GM18907 (cell line): ENCODE results near the gene SLC24A4.

Source experiments
- ATAC-seq: cut with Tn5 transposase; IDR thresholded peaks from one replicate; pipeline ENCODE4 v1.9.1; 2021; ENCODE audit warnings: mild to moderate bottlenecking, moderate library complexity; ENCODE audit not compliant: unreplicated experiment

Gene SLC24A4

DNA sequence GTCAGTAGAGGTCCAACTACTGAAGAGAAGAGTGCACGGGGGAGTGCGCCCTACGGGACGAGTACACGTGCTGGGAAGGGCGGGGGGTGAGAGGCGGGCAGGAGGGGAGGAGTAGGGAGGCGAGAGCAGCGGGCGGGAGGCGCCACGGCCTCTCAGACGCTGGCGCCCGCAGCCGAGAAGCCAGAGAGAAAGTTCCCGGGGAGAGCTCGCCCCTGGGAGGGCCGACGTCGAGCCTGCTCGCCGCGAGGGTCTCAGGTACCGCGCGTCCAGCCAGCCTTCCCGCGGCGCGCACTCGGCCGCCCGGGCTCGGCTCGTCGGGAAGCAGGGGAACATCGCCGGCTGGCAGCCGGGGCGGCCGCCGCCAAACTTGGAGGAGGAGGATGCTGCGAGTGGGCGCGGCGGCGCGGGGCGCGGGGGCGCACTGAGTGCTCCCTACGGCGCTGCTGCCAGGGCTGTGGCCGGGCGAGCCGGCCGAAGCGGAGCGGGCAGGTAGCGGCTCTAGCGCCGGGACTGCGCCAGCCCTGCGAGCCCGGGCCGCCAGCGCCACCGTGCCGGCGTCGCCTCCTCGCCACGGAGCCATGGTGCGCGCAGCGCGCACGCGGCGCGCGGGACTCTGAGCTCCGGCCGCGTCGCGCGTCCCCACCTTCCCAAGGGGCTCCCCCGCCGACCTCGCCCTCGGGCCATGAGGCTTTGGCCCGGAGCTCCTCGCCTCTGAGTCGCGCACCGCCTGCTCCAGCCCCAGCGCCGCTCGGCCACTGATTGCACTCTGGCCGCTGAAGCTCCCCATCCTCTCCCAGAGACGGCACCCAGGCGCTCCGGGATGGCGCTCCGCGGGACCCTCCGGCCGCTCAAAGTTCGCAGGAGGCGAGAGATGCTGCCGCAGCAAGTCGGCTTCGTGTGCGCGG is at the start of gene SLC24A4:
TSS of gene SLC24A4 (plus strand) at position 155 of the 905 bp plus-strand sequence. CDS start at position 821, 666 bp downstream.
- ATAC-seq: no peak

DNA sequence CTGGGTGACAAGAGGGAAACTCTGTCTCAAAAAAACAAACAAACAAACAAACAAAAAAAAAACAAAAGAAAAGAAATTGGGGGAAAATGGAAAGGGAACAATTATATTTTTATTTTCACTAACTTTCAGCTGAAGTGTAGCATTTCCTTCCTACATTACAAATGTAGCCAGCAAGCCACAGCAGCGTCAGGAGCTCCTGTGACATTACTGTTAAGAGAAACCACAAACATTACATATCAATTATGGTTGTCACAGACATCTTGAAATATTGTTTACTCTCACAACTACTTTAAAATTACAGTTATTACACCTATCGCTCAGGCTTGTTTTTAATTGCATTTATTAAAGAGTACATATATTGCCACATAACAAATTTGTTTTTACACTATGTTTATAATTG is 49.8 kb upstream of the SLC24A4 start:
- no peak for ATAC-seq

DNA sequence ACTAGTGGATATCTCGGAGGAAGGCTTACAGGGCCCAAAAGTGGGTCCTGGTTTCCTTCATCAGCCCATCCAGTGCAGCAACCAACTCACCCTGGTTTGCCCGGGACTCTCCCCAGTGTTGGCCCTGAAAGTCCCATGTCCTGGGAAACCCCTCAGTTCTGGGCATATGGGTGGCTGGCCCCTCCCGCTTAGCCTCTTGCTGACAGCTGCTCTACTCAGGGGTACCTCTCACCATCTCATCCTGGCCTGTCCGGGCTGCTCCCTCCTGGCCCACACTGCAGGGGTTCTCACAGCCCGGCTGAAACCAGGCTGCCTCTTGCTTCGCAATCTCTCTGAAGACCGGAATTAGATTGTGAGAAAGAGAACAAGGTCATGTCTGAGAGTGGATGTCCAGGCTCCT is 48.9 kb upstream of the SLC24A4 start:
- peak; percentile 54 for ATAC-seq

DNA sequence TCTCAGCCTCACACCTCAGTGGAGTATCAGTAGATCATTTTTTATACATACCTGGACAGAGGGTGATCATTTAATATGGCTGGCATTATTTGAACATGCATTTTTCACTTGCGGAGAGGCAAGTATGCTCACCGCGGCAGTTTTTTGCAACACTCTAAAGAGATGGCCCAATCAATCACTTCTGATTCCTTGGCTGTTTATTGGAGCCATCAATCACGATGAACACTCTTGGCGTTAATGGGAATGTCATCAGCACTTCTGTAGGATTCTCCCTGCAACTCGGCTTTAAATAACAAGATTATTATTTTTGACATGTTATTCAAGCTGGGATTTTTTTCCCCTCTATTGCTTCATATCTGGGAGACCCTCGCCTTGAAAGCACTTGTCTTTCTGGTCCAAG is 46.9 kb upstream of the SLC24A4 start:
- ATAC-seq: no peak

DNA sequence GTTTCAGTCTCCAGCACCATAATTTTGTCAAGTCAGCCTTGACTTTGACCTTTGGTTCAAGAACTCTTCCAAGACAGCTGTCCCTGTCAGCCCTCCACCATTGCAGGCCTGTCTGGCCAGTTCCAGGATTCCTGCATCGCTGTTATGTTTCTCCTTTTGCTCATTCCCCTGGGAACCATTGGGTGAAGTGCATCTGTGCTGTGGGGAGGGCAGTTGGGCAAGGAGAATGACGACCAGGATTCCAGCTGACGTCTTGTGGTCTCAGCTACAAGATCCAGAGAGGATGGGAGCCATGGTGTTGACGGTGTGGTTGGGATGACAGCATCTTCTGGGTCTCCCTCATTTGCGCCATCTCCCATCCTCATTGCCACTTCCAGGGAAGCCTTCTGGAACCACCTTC is 45.9 kb upstream of the SLC24A4 start:
- ATAC-seq: no peak

GRCh38 chr14:92280554-92281262 is 42.3 kb upstream of the SLC24A4 start:
- no peak for ATAC-seq

DNA sequence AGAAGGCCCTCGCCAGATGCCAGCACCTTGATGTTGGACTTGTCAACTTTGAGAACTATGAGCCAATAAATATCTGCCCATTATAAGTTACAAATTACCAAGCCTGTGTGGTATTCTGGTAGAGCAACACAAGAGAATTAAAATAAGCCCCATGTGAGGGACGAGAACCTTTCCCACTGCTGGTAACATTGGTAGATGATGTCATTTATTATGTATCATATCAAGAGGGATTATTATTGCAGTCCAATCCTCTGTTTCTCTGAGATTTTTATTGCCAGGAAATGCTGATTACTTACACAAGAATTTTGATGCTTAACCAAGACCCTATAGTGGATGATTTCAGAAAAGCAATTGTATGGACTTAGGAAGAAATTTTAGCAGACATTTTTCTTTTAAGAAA is 40.3 kb upstream of the SLC24A4 start:
- ATAC-seq: no peak

GRCh38 chr14:92285311-92285710 is 37.7 kb upstream of the SLC24A4 start:
- no peak for ATAC-seq

DNA sequence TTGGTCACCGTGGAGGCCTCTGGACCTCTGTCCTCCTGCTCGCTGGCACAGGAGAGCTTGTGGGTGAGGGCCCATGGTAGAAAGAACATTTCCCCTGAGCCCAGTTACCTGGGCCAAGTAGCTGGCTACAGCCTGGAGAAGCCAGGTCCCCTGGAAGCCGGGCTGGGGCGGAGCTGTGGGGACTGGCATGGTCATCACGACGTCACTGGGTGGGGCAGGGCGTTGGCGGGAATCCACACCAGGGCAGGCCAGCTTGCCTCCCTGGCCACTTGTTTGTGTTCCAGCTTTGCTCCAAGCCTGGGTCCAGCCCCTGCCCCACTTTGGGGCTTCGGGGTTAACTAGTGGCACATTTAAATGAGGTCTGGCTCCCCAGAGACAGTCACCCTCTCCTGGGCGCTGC is 35.0 kb upstream of the SLC24A4 start:
- ATAC-seq: no peak

- no peak for ATAC-seq
Measured at GRCh38 chr14:92288994-92289660, 33.8 kb upstream of the SLC24A4 start.

- no peak for ATAC-seq
Measured at GRCh38 chr14:92292673-92293072, 30.3 kb upstream of the SLC24A4 start.

- no peak for ATAC-seq
Measured at GRCh38 chr14:92294506-92294905, 28.5 kb upstream of the SLC24A4 start.

- no peak for ATAC-seq
Measured at GRCh38 chr14:92297818-92298595, 25.0 kb upstream of the SLC24A4 start.

GRCh38 chr14:92302481-92302880 is 20.5 kb upstream of the SLC24A4 start:
- no peak for ATAC-seq

DNA sequence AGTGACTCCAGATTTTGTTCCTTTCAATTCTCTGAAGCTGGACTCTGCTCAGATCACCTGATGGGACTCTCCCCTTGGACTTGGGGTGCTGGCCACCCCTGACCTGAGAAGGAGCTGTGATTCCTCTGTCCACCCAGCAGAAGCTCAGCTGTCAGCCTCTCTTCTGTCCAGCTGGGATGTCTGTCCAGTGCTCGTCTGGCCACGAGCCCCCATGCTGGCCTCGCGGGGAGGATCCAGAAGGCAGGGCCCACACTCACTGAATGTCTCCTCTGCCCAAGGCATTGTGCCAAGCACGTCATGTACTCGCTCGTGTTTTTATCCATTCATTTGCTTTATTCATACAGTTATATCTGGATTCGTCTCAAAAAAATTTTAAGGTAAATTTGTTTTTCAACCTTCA is 14.2 kb upstream of the SLC24A4 start:
- no peak for ATAC-seq

- ATAC-seq: no peak
Measured at GRCh38 chr14:92309968-92310530, 12.9 kb upstream of the SLC24A4 start.

- no peak for ATAC-seq
Measured at GRCh38 chr14:92310776-92311375, 12.1 kb upstream of the SLC24A4 start.

DNA sequence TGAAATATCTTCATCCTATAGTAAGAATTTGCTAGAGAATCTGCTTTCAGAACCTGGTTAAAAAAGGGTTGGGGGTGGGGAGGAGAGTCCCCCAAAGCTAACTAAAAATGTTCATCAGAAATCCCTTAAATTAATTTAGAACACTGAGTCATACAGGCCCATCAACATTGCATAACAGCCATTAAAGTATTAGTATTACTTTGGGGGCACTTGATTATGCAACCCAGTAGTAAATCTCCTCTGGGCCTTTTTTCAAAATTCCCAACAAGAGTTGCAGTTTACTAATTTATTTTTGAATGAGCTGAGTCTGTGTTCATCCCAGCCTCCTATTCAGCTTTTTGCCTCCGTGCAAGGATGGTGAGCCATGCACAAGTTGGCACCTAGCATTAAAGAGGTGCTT is 8.8 kb upstream of the SLC24A4 start:
- no peak for ATAC-seq

DNA sequence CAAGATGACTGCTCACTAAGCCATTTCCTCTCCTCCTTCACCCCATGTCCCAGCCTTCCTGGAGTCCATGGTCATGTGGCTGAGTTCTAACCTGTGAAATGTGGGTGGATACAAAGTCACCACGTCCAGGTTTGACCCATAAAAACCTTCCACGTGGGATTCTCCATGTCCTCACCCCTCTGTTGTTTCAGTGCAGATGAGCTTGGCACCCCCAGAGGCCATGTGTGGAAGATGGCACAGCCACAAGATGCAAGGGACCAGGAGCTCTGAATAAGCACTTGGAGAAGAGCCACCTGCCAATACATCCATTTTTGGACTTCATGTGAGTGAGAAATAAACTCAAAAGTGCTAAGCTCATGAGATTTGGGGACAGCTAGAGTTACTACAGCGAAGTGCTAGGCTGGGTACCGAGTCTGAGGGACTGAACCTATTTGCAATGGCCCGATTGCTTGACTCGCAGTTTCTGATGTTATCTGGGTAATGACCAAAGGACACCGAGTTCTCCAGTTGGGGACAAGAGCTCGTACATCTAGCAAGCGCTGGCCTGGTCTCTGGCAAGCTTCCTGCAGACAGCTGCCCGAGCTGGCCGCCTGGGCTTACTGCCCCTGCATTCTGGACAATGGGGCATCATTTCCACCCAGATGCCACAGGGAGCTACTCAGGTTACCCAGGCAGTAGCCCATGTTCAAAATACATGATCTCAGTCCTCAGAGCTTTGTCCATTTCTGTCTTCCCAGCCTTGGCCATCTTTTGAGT is 7.7 kb upstream of the SLC24A4 start:
- ATAC-seq: no peak
